Thyroid gland (tissue), 4 donors: ENCODE results near the gene ZNF423. TPM values are rescaled to one million over a fixed set of nuclear protein-coding genes. Genes with fewer than 3 reads are reported as not detected.
"Not testable (repeated sequence)": the region's sequence is repeated elsewhere in the genome, so short reads cannot be mapped to it uniquely, and the experiment has no call there.

ENCODE experiments used
- DNase-seq, 2 donors: peaks; one replicate each; pipeline ENCODE4 v3.0.0-alpha.2; 2019
- H3K27ac ChIP-seq, 3 donors: fragments of 200-600 bp; sonication (generic); 1 replicate in 2 of 3; 2 replicates in 1 of 3; pipeline ENCODE4 v1.5.1; 2016 to 2019; ENCODE audit warnings: mild to moderate bottlenecking in 1 of 3, moderate library complexity in 1 of 3
- H3K27me3 ChIP-seq: fragments of 200-600 bp; sonication (generic); one replicate; pipeline ENCODE4 v1.5.1; 2019
- H3K36me3 ChIP-seq, 2 donors: fragments of 200-600 bp; sonication (generic); one replicate each; pipeline ENCODE4 v1.5.1; 2016 to 2019
- H3K4me1 ChIP-seq, 2 donors: fragments of 200-600 bp; sonication (generic); one replicate each; pipeline ENCODE4 v1.5.1; 2017 to 2019
- H3K4me3 ChIP-seq, 3 donors: fragments of 200-600 bp; sonication (generic); replicated peaks in 1 of 3; 1 replicate in 2 of 3; 2 replicates in 1 of 3; pipeline ENCODE4 v1.5.1; 2016; ENCODE audit warnings: mild to moderate bottlenecking in 1 of 3
- H3K9me3 ChIP-seq: fragments of 200-600 bp; sonication (generic); one replicate; pipeline ENCODE4 v1.5.1; 2017
- POLR2A ChIP-seq, 2 donors: fragments of 450-650 bp; IDR thresholded peaks; one replicate each; pipeline ENCODE4 v1.6.1; 2017; ENCODE audit warnings: antibody characterized with exemption in 2 of 2, mild to moderate bottlenecking in 2 of 2, moderate library complexity in 1 of 2
- WGBS, 2 donors: methylation state at CpG; one replicate each; pipeline ENCODE4 v1.1.5; 2017; 5-methylcytosine and 5-hydroxymethylcytosine counted together
- intact Hi-C: fragments of 100-400 bp; cut with DNase I; formaldehyde crosslinking; loops from one replicate; pipeline ENCODE4 v1.15.1; 2023
- total RNA-seq, 4 donors: library from RNA; depleted of rRNA; stranded (reverse); fragments of >200 nt; gene quantifications; one replicate each; pipeline ENCODE4 v1.2.3, GENCODE V29; 2016
- TF ChIP-seq, protein P1 (sequence below), 6 experiments: fragments of 200-600 bp in 3 of 6; fragments of 450-650 bp in 3 of 6; sonication (generic) in 3 of 6; IDR thresholded peaks; one replicate each; pipeline ENCODE4 v1.5.1; 2016 to 2019; ENCODE audit warnings: antibody characterized with exemption in 6 of 6, mild to moderate bottlenecking in 2 of 6, inconsistent platforms in 1 of 6, moderate library complexity in 1 of 6

ZNF423 gene
- total RNA-seq, 4 donors from 2014 or later: 7.4 to 10.0 (median 8.5) TPM

DNA sequence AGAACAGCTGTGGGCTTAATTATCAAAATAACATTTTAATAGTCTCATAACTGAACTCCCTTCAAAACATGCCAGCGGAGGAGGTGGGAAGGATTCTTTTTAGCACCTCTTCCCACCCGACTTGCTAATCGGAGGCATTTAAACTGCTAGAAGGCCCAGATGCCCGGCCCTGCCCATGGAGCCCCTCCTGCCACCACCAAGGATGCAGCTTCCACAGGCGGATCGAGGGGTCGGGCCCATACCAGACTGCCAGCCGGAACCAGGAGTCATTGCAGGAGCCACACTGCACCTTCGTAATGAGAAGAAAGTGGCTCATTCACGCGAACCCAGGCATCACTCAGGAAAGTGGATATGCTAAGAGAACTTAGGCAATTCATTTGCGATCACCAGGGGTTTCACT, 281.1 kb downstream of the ZNF423 start:
- H3K27me3 ChIP-seq: no peaks in the 10 kb centered on the region
- no peak overlapping the region for H3K4me3 ChIP-seq
- 91 to 92% methylated on average over 12 of the region's 12 CpGs for WGBS, 2 donors
- no peak for DNase-seq
- H3K4me1 ChIP-seq: peaks cover 7 to 11% of the 10 kb centered on the region in 2 donors
- peak overlapping the region in 1 of 3 donors; percentile 2 for H3K27ac ChIP-seq
- intact Hi-C loops: no loop called here
- TF ChIP-seq POLR2A (IDR thresholded peaks at IDR 0.05): no peak
- TF ChIP-seq, protein P1, sequence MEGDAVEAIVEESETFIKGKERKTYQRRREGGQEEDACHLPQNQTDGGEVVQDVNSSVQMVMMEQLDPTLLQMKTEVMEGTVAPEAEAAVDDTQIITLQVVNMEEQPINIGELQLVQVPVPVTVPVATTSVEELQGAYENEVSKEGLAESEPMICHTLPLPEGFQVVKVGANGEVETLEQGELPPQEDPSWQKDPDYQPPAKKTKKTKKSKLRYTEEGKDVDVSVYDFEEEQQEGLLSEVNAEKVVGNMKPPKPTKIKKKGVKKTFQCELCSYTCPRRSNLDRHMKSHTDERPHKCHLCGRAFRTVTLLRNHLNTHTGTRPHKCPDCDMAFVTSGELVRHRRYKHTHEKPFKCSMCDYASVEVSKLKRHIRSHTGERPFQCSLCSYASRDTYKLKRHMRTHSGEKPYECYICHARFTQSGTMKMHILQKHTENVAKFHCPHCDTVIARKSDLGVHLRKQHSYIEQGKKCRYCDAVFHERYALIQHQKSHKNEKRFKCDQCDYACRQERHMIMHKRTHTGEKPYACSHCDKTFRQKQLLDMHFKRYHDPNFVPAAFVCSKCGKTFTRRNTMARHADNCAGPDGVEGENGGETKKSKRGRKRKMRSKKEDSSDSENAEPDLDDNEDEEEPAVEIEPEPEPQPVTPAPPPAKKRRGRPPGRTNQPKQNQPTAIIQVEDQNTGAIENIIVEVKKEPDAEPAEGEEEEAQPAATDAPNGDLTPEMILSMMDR (IDR thresholded peaks at IDR 0.05): no peak
- H3K36me3 ChIP-seq: no peaks in the 10 kb centered on the region
- no peaks in the 10 kb centered on the region for H3K9me3 ChIP-seq

DNA sequence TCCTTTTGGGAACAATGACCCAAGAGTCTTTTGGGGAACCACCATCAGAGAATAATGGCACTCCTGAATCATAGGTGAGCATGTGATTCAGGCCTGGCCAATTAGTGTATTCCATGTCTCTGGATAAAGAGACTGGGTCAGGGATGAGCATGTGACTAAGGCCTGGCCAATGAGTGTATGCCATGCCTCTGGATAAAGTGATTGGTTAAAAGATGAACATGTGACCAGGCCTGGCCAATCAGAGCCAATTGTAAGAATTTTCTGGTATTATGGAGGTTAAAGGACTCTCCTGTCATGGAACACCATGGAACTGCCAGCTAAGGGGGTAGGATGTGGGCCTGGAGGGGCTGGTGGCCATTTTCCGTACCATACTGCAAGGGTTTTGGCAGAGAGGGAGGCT, 288.0 kb downstream of the ZNF423 start:
- no peaks in the 10 kb centered on the region for H3K9me3 ChIP-seq
- DNase-seq: no peak
- intact Hi-C loops: no loop called here
- H3K27me3 ChIP-seq: no peaks in the 10 kb centered on the region
- no peak for TF ChIP-seq POLR2A (IDR thresholded peaks at IDR 0.05)
- TF ChIP-seq, protein P1 (IDR thresholded peaks at IDR 0.05): no peak
- no peak overlapping the region for H3K4me3 ChIP-seq
- H3K36me3 ChIP-seq: no peaks in the 10 kb centered on the region
- 94 to 95% methylated on average over 1 of the region's 1 CpG for WGBS, 2 donors
- no peaks in the 10 kb centered on the region for H3K4me1 ChIP-seq
- H3K27ac ChIP-seq: no peak overlapping the region

DNA sequence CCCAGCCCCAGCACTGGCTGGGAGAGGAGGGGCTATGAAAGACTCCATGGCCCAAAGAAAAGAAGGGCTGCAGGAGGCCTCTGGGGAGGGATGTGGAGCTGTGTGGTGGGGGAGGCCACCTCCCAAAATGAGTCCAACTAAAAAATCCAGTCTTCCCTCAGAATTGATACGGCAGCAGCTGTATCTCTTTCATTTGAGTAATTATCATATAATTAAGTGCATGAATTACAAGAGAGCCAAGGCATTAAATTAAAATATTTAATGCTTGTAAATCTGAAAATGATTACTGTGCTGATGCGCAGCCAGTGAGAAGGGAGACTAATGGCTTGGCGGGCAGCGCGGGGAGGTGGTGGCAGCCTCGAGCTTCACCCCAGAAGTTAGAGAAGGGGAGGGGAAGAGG, 289.5 kb downstream of the ZNF423 start:
- no peak for DNase-seq
- intact Hi-C loops: no loop called here
- 73 to 77% methylated on average over 6 of the region's 6 CpGs for WGBS, 2 donors
- no peak overlapping the region for H3K4me3 ChIP-seq
- TF ChIP-seq, protein P1 (IDR thresholded peaks at IDR 0.05): no peak
- TF ChIP-seq POLR2A (IDR thresholded peaks at IDR 0.05): no peak
- H3K36me3 ChIP-seq: no peaks in the 10 kb centered on the region
- H3K27ac ChIP-seq: no peak overlapping the region
- no peaks in the 10 kb centered on the region for H3K27me3 ChIP-seq
- H3K4me1 ChIP-seq: no peaks in the 10 kb centered on the region
- H3K9me3 ChIP-seq: no peaks in the 10 kb centered on the region

DNA sequence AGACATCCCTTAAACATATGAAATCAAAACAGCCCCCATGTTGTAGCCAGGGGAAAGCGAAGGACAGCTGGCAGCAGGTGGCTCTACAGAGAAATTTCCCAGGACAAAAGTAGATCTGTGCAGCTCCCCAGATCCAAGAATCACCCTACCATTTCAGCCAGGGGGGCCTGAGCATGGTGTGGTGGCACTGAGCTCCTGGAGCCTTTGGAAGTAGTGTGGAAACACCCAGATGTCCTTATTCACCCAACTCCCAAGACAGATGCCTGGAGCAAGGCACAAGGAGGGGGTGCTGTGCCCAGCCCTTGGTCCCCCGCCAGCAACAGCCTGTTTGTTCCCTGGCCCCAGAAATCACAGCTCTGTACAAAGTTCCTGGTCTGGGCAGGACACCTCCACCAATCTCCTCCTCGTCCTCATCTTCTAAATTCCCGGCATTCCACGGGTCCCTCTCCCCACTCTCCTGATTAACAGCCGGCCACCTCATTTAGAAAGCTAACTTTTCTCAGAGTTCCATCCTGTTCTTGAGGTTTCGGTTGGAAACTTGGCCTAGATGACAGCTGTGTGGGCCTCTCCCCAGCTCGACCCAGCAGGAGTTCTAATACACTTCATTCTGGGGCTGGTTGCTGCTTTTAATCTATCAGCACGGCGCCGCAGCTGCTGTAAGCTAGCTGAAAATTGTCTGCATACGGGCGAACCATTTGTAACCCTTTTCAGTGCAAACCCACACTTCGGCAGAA, 291.2 kb downstream of the ZNF423 start:
- H3K36me3 ChIP-seq: no peaks in the 10 kb centered on the region
- no peak for TF ChIP-seq POLR2A (IDR thresholded peaks at IDR 0.05)
- TF ChIP-seq, protein P1 (IDR thresholded peaks at IDR 0.05): no peak
- intact Hi-C loops: no loop called here
- H3K27me3 ChIP-seq: no peaks in the 10 kb centered on the region
- no peaks in the 10 kb centered on the region for H3K9me3 ChIP-seq
- no peaks in the 10 kb centered on the region for H3K4me1 ChIP-seq
- WGBS, 2 donors: 77 to 79% methylated on average over 14 of the region's 14 CpGs
- H3K4me3 ChIP-seq: no peak overlapping the region
- H3K27ac ChIP-seq: no peak overlapping the region
- no peak for DNase-seq

DNA sequence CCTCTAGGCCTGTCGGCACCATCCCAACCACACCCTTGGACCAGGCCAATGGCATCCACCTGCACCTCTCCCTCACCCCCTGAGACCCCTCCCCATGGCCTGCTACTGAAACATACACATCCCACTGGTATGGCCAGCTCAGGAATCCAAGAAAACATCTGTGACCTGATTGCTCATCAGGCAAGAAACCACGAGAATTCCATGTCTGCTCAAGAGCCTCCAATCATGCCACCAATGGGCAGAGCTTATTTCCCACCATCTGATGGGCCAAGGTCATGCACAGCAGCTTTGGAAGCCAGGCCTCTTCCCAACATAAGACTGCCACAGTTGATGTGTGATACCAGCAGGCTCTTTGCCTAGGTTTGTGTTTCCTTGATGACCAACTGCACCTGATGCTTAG, 292.2 kb downstream of the ZNF423 start:
- Histone ChIP-seq H3K36me3 (no peaks in the 10 kb centered on the region), H3K4me3 (no peak overlapping the region), H3K9me3 (no peaks in the 10 kb centered on the region), H3K4me1 (no peaks in the 10 kb centered on the region), H3K27ac (no peak overlapping the region), H3K27me3 (no peaks in the 10 kb centered on the region)
- no peak for DNase-seq
- intact Hi-C loops: no loop called here
- WGBS, 2 donors: 92 to 93% methylated on average over 2 of the region's 2 CpGs
- TF ChIP-seq, protein P1 (IDR thresholded peaks at IDR 0.05): no peak
- no peak for TF ChIP-seq POLR2A (IDR thresholded peaks at IDR 0.05)

DNA sequence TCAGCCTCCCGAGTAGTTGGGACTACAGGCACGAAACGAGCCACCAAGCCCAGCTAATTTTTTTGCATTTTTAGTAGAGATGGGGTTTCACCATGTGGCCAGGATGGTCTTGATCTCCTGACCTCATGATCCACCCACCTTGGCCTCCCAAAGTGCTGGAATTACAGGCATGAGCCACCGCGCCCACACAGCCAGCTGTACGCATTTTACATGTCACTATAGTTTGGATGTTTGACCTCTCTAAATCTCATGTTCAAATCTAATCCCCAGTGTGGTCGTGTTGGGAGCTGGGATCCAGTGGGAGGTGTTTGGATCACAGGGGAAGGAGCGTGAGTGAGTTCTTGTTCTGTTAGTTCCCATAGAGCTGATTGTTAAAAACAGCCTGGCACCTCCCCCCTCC, 293.0 kb downstream of the ZNF423 start:
- DNase-seq, H3K4me1 ChIP-seq, intact Hi-C loops, H3K9me3 ChIP-seq, H3K27me3 ChIP-seq, H3K4me3 ChIP-seq, H3K27ac ChIP-seq, H3K36me3 ChIP-seq: not testable (repeated sequence)
- 88 to 97% methylated on average over 7 to 8 of the region's 8 CpGs for WGBS, 2 donors
